IMR-90 (cell line): ENCODE data around the gene MED12. TPM values are rescaled to one million over a fixed set of nuclear protein-coding genes. Genes with fewer than 3 reads are reported as not detected.

Source experiments
- ATAC-seq: fragments of 200-7000 bp; cut with Tn5 transposase; 2 replicates; pipeline ENCODE4 v1.9.1; 2020; ENCODE audit warnings: low read depth, mild to moderate bottlenecking, moderate library complexity
- BruUV-seq: library from RNA; stranded (reverse); fragments of 400-500 nt; replicated peaks from 2 replicates; lab custom pipeline; 2021; lab: Mats Ljungman, UMichigan
- CTCF ChIA-PET: fragments of 300-600 bp; formaldehyde crosslinking; extraction: SDS; loops from one replicate; lab custom pipeline; 2021; ENCODE audit warnings: antibody characterized with exemption; lab: Yijun Ruan, JAX
- POLR2A ChIA-PET: fragments of 300-600 bp; sonication (Branson Sonifier 250); formaldehyde crosslinking; loops from one replicate; lab custom pipeline; 2022; ENCODE audit warnings: antibody characterized with exemption; ENCODE audit not compliant: unreplicated experiment; lab: Charles Lee
- DNase-seq: peaks from one replicate; pipeline ENCODE4 v3.0.0; 2013
- H2AFZ ChIP-seq: replicated peaks from 2 replicates; pipeline ENCODE3; 2013; ENCODE audit warnings: low read length, mild to moderate bottlenecking; ENCODE audit not compliant: poor library complexity
- H2AK5ac ChIP-seq: 2 replicates; pipeline ENCODE4 v1.6.1; 2013; ENCODE audit warnings: low read depth, low read length, inconsistent platforms
- H2AK9ac ChIP-seq: replicated peaks from 2 replicates; pipeline ENCODE3; 2013; ENCODE audit warnings: mild to moderate bottlenecking, low read depth, low read length, moderate library complexity; ENCODE audit not compliant: poor library complexity
- H2BK120ac ChIP-seq: 2 replicates; pipeline ENCODE4 v1.6.1; 2013; ENCODE audit warnings: low read depth, low read length, inconsistent platforms
- H2BK15ac ChIP-seq: 3 replicates; pipeline ENCODE4 v1.6.1; 2013; ENCODE audit warnings: low read depth, low read length, inconsistent platforms
- H2BK20ac ChIP-seq: 2 replicates; pipeline ENCODE4 v1.6.1; 2013; ENCODE audit warnings: low read depth, mild to moderate bottlenecking, inconsistent platforms, low read length, moderate library complexity
- H2BK5ac ChIP-seq: 2 replicates; pipeline ENCODE4 v1.6.1; 2013; ENCODE audit warnings: mild to moderate bottlenecking, low read depth, low read length, inconsistent platforms; ENCODE audit not compliant: poor library complexity, severe bottlenecking
- H3K14ac ChIP-seq: replicated peaks from 2 replicates; pipeline ENCODE4 v1.6.1; 2013; ENCODE audit warnings: low read depth, low read length, inconsistent platforms
- H3K18ac ChIP-seq: 2 replicates; pipeline ENCODE4 v1.6.1; 2013; ENCODE audit warnings: low read depth, low read length, control low read depth
- H3K23ac ChIP-seq: 2 replicates; pipeline ENCODE4 v1.6.1; 2013; ENCODE audit warnings: low read depth, low read length, inconsistent platforms
- H3K27ac ChIP-seq: 2 replicates; pipeline ENCODE4 v1.5.1; 2013; ENCODE audit warnings: mild to moderate bottlenecking, control low read depth, low read length; ENCODE audit not compliant: insufficient read depth
- H3K27me3 ChIP-seq: 2 replicates; pipeline ENCODE4 v1.6.1; 2013; ENCODE audit warnings: low read length; ENCODE audit not compliant: control insufficient read depth, insufficient read depth
- H3K36me3 ChIP-seq: 2 replicates; pipeline ENCODE4 v1.6.1; 2013; ENCODE audit warnings: low read length, mixed read lengths; ENCODE audit not compliant: control insufficient read depth, insufficient read depth
- H3K4ac ChIP-seq: 2 replicates; pipeline ENCODE4 v1.6.1; 2013; ENCODE audit warnings: low read depth, low read length, inconsistent platforms
- H3K4me1 ChIP-seq: 2 replicates; pipeline ENCODE4 v1.6.1; 2013; ENCODE audit warnings: low read length, mixed read lengths; ENCODE audit not compliant: control insufficient read depth, insufficient read depth
- H3K4me2 ChIP-seq: 2 replicates; pipeline ENCODE4 v1.6.1; 2013; ENCODE audit warnings: low read depth, mild to moderate bottlenecking, control low read depth, low read length, moderate library complexity
- H3K4me3 ChIP-seq: 2 replicates; pipeline ENCODE4 v1.5.1; 2013; ENCODE audit warnings: low read depth, mild to moderate bottlenecking, control low read depth, low read length, moderate library complexity; ENCODE audit not compliant: insufficient read depth
- H3K56ac ChIP-seq: 2 replicates; pipeline ENCODE4 v1.6.1; 2013; ENCODE audit warnings: low read length, inconsistent platforms; ENCODE audit not compliant: insufficient read depth; ENCODE audit errors: extremely low read depth
- H3K79me1 ChIP-seq, 2 experiments: 2 replicates each; pipeline ENCODE4 v1.6.1; 2013; ENCODE audit warnings: low read length in 2 of 2, inconsistent platforms in 1 of 2, low read depth in 1 of 2
- H3K9ac ChIP-seq: 2 replicates; pipeline ENCODE4 v1.6.1; 2013; ENCODE audit warnings: low read depth, low read length, control low read depth
- H3K9me1 ChIP-seq: 2 replicates; pipeline ENCODE4 v1.6.1; 2013; ENCODE audit warnings: low read length, inconsistent platforms; ENCODE audit not compliant: insufficient read depth
- H3K9me3 ChIP-seq: 2 replicates; pipeline ENCODE4 v1.6.1; 2013; ENCODE audit warnings: low read length; ENCODE audit not compliant: control insufficient read depth, insufficient read depth
- H4K20me1 ChIP-seq: 2 replicates; pipeline ENCODE4 v1.6.1; 2013; ENCODE audit warnings: low read length, inconsistent platforms; ENCODE audit not compliant: insufficient read depth
- H4K5ac ChIP-seq: 2 replicates; pipeline ENCODE4 v1.6.1; 2013; ENCODE audit warnings: mild to moderate bottlenecking, low read depth, low read length, control low read depth
- H4K8ac ChIP-seq, 2 experiments: 2 replicates each; pipeline ENCODE4 v1.6.1; 2013; ENCODE audit warnings: low read depth in 2 of 2, low read length in 2 of 2, control low read depth in 1 of 2, inconsistent platforms in 1 of 2
- H4K91ac ChIP-seq: 2 replicates; pipeline ENCODE4 v1.6.1; 2013; ENCODE audit warnings: low read depth, low read length, inconsistent platforms; ENCODE audit not compliant: insufficient read depth
- BHLHE40 ChIP-seq: fragments of 150-350 bp; IDR thresholded peaks from 2 replicates; pipeline ENCODE4 v1.6.1; 2016; ENCODE audit warnings: mild to moderate bottlenecking, low read depth, low read length
- FOS ChIP-seq: fragments of 150-350 bp; IDR thresholded peaks from 2 replicates; pipeline ENCODE4 v1.6.1; 2016; ENCODE audit warnings: low read depth, low read length
- RFX5 ChIP-seq: IDR thresholded peaks from 2 replicates; pipeline ENCODE4 v1.8.0; 2012; ENCODE audit warnings: low read depth, mild to moderate bottlenecking, low read length, moderate library complexity
- SMC3 ChIP-seq: fragments of 150-350 bp; IDR thresholded peaks from 2 replicates; pipeline ENCODE4 v1.6.1; 2016; ENCODE audit warnings: low read depth, mild to moderate bottlenecking, antibody characterized with exemption, low read length, moderate library complexity
- WGBS, 2 experiments: methylation state at CpG; one replicate each; pipeline versions ENCODE4 v1.1.5 to v1.1.7; 2013; ENCODE audit warnings: missing lambda C conversion rate in 2 of 2; ENCODE audit not compliant: insufficient read length in 1 of 2; ENCODE audit errors: extremely low coverage in 2 of 2; 5-methylcytosine and 5-hydroxymethylcytosine counted together
- dilution Hi-C: fragments of 300-500 bp; cut with HindIII; formaldehyde crosslinking; loops from one replicate; pipeline ENCODE4 v1.14.3; 2018; ENCODE audit warnings: low sequenced_read_pairs; ENCODE audit not compliant: unreplicated experiment
- in situ Hi-C: fragments of 300-500 bp; cut with MboI; formaldehyde crosslinking; loops from 3 replicates; pipeline ENCODE4 v1.14.3; 2019; ENCODE audit warnings: low sequenced_read_pairs, inconsistent platforms, mixed read lengths
- intact Hi-C: fragments of 100-400 bp; cut with micrococcal nuclease; formaldehyde crosslinking; loops from 2 replicates; pipeline ENCODE4 v1.10.0; 2022
- polyA plus RNA-seq, 3 experiments: library from polyadenylated mRNA; depleted of rRNA; stranded (reverse); fragments of >200 nt; gene quantifications; 2 replicates each; pipeline ENCODE4 v1.2.3, GENCODE V29; 2012; ENCODE audit warnings: low replicate concordance in 1 of 3
- total RNA-seq: library from RNA; depleted of rRNA; stranded (reverse); fragments of >200 nt; gene quantifications from 2 replicates; pipeline ENCODE4 v1.2.3, GENCODE V29; 2012

The MED12 gene
- total and polyA plus RNA-seq, 2 of the 4 experiments (the other 2 are of a cell fraction), result 9.1 to 19.8 TPM

DNA sequence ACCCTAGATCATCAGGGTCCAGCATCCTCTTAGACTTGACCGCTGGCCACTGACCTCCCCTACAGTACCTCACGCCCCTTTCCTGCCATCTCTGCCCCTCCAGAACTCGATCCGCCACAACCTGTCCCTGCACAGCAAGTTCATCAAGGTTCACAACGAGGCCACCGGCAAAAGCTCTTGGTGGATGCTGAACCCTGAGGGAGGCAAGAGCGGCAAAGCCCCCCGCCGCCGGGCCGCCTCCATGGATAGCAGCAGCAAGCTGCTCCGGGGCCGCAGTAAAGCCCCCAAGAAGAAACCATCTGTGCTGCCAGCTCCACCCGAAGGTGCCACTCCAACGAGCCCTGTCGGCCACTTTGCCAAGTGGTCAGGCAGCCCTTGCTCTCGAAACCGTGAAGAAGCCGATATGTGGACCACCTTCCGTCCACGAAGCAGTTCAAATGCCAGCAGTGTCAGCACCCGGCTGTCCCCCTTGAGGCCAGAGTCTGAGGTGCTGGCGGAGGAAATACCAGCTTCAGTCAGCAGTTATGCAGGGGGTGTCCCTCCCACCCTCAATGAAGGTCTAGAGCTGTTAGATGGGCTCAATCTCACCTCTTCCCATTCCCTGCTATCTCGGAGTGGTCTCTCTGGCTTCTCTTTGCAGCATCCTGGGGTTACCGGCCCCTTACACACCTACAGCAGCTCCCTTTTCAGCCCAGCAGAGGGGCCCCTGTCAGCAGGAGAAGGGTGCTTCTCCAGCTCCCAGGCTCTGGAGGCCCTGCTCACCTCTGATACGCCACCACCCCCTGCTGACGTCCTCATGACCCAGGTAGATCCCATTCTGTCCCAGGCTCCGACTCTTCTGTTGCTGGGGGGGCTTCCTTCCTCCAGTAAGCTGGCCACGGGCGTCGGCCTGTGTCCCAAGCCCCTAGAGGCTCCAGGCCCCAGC is 17.6 kb upstream of the MED12 start:
- intact Hi-C loops, result no loop called here
- Histone ChIP-seq H4K91ac (no peak overlapping the region), H3K9me3 (no peaks in the 10 kb centered on the region), H4K5ac (no peak overlapping the region), H3K4me2 (no peak overlapping the region), H2AFZ (no peak overlapping the region), H2BK5ac (no peak overlapping the region), H2BK20ac (no peak overlapping the region), H3K23ac (no peak overlapping the region), H3K9ac (no peak overlapping the region), H3K14ac (no peak overlapping the region), H3K4me3 (no peak overlapping the region), H3K27ac (no peak overlapping the region), H2AK9ac (no peak overlapping the region), H3K4me1 (no peaks in the 10 kb centered on the region), H3K36me3 (no peaks in the 10 kb centered on the region), H3K4ac (no peak overlapping the region), H3K56ac (no peak overlapping the region), H2BK15ac (no peak overlapping the region), H4K8ac (no peak overlapping the region), H3K18ac (no peak overlapping the region), H3K9me1 (no peaks in the 10 kb centered on the region), H3K27me3 (peaks cover 21% of the 10 kb centered on the region), H3K79me1 (no peaks in the 10 kb centered on the region), H2AK5ac (no peak overlapping the region), H2BK120ac (no peak overlapping the region), H4K20me1 (no peaks in the 10 kb centered on the region)
- DNase-seq (no peak), ATAC-seq (no peak)
- 48% methylated on average over 8 of the region's 31 CpGs; no CpG with 5 or more reads in 1 of the 2 experiments for WGBS, 2 experiments
- CTCF ChIA-PET, result no interaction called here
- POLR2A ChIA-PET, result interaction anchor here (0.6 kb wide), 1 partner anchor 15 kb away, joined by 3 read pairs; no protein-coding TSS in a partner anchor
- BruUV-seq, result no TSS peak
- TF ChIP-seq FOS, result no peak
- no peak for TF ChIP-seq SMC3
- no peak for TF ChIP-seq BHLHE40
- TF ChIP-seq RFX5, result no peak
- dilution Hi-C loops, result no loop called here
- in situ Hi-C loops, result no loop called here
